HG02870 (cell line): ENCODE data around the gene CAPZB.

Experiments used
- ATAC-seq: cut with Tn5 transposase; IDR thresholded peaks from one replicate; pipeline ENCODE4 v1.9.1; 2021; ENCODE audit warnings: mild to moderate bottlenecking, moderate library complexity; ENCODE audit not compliant: unreplicated experiment

CAPZB gene

GRCh38 chr1:19336543-19336942 lies 148.8 kb downstream of the CAPZB start:
- ATAC-seq = no peak

GRCh38 chr1:19333587-19334354 lies 151.6 kb downstream of the CAPZB start:
- no peak for ATAC-seq

- no peak for ATAC-seq
Measured at GRCh38 chr1:19332832-19333231, 152.5 kb downstream of the CAPZB start.

GRCh38 chr1:19331262-19331878 lies 154.0 kb downstream of the CAPZB start:
- ATAC-seq = no peak

- no peak for ATAC-seq
Measured at GRCh38 chr1:19330449-19331135, 154.7 kb downstream of the CAPZB start.

GRCh38 chr1:19329611-19330010 lies 155.7 kb downstream of the CAPZB start:
- ATAC-seq = no peak

- no peak for ATAC-seq
Measured at GRCh38 chr1:19329188-19329587, 156.2 kb downstream of the CAPZB start.

GRCh38 chr1:19328486-19328885 lies 156.9 kb downstream of the CAPZB start:
- no peak for ATAC-seq

- ATAC-seq = no peak
Measured at GRCh38 chr1:19327736-19328135, 157.6 kb downstream of the CAPZB start.

- no peak for ATAC-seq
Measured at GRCh38 chr1:19327301-19327700, 158.0 kb downstream of the CAPZB start.

GRCh38 chr1:19326748-19327065 lies 158.6 kb downstream of the CAPZB start:
- no peak for ATAC-seq

- no peak for ATAC-seq
Measured at GRCh38 chr1:19325958-19326747, 159.2 kb downstream of the CAPZB start.

- no peak for ATAC-seq
Measured at GRCh38 chr1:19325368-19325957, 159.9 kb downstream of the CAPZB start.

- ATAC-seq = no peak
Measured at GRCh38 chr1:19324665-19324990, 160.7 kb downstream of the CAPZB start.

GRCh38 chr1:19323987-19324664 lies 161.2 kb downstream of the CAPZB start:
- ATAC-seq = no peak

- ATAC-seq = no peak
Measured at GRCh38 chr1:19322481-19322880, 162.9 kb downstream of the CAPZB start.

- ATAC-seq = no peak
Measured at GRCh38 chr1:19321071-19321470, 164.3 kb downstream of the CAPZB start.

GRCh38 chr1:19319196-19319595 lies 166.1 kb downstream of the CAPZB start:
- no peak for ATAC-seq

GRCh38 chr1:19317126-19317910 lies 168.0 kb downstream of the CAPZB start:
- ATAC-seq = no peak
